ENCODE data around the gene SMARCB1.

The SMARCB1 gene

GRCh38 chr22:23804781-23805291 is 18.1 kb downstream of the SMARCB1 start:
- DNase-seq: no peak

DNA sequence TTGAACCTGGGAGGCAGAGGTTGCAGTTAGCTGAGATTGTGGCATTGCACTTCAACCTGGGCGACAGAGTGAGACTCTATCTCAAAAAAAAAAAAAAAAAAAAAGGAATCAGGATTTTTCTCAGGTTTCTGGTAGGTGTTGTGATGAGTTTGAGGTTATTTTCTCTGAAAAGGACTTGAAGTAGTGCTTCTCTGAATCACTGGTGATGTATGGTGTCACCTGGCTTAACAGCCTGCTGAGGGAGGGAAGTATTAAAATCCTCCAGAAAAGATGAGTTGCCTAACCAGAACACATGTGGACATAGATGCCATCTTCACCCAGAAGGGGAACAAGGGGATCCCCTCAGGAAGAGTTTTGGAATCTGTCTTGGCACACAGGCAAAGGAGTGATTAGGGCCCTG is 20.1 kb downstream of the SMARCB1 start:
- DNase-seq: peak; percentile 1

DNA sequence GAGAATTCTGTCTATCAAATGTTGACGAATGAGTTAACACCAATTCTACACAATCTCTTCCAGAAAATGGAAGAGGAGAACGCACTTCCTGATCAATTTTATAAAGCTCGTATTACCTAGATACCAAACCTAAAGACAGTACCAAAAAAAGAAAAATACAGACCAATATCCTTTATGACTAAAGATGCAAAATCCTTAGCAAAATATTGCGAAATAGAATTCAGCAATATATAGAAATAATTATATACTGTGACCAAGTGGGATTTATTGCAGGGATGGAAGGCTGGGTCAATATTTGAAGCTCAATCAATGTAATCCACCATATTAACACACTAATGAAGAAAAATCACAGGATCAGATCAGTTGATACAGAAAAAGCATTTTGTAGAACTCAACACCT is 25.6 kb downstream of the SMARCB1 start:
- no peak for DNase-seq

GRCh38 chr22:23815541-23816155 is 28.9 kb downstream of the SMARCB1 start:
- peak; percentile 6 for DNase-seq

DNA sequence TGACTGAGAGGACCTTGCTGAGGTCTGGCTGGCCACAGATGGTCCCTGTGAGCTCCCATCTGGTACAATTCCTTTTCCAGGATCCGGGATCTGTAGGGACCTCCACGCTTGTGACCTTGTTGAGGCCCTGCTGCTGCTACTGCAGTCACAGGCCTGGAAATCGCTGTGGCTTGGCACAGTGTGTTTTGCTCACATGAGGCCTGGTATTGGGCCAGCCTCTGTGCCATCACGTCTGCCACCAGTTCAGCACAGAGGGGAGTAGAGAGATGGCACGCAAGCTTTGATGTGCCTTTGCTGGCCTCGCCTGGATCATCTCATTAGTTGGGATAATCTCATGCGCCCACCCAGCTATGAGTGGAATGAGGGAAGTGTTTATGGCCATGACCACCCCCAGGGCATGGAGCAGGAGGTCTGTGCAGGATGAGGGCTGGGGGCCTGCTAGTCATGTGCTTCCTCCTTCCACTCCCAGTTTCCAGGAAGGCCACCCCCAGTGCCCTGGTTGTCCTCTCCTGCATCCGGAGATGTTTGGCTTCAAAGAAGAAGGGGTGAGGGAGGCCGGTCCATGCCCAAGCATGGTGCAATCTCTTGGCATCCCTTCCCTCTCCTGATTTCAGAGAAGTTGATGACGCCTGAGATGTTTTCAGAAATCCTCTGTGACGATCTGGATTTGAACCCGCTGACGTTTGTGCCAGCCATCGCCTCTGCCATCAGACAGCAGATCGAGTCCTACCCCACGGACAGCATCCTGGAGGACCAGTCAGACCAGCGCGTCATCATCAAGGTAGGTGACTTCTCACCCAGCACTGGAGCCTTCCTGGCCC is 29.6 kb downstream of the SMARCB1 start:
- peak; percentile 16 for DNase-seq

DNA sequence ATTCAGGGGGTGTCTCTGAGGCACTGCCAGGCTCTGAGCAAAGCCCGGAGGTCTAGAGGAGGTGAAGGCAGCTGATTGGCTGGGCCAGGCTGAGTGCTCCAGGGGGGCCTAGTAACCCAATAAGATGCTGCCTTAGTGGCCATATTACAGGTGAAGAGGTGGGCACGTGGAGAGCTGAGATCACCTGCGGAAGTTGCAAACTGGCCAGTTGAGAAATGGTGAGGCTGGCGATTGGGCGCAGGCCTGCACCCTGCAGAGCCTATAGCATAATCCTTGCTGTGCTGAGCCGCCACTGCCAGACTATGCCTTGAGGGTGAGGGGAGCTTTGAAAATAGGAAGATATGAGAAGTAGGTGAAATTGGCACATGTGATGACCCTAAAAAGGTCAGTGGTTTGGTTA is 30.4 kb downstream of the SMARCB1 start:
- peak; percentile 0 for DNase-seq

DNA sequence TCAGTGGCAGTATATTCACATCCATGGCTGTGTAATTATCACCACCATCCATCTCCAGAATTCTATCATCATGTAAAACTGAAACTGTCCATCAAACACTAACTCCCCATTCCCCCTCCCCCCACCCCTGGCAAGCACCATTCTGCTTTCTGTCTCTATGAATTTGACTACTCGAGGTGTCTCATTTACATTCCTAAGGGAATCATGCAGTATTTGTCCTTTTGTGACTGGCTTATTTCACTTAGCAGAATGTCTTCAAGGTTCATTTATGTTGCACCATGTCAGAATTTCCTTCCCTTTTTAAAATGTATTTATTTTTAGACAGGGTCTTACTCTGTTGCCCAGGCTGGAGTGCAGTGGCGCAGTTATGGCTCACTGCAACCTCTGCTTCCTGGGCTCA is 31.8 kb downstream of the SMARCB1 start:
- no peak for DNase-seq

- peak; percentile 7 for DNase-seq
Observed at GRCh38 chr22:23820748-23821211, 34.0 kb downstream of the SMARCB1 start.

DNA sequence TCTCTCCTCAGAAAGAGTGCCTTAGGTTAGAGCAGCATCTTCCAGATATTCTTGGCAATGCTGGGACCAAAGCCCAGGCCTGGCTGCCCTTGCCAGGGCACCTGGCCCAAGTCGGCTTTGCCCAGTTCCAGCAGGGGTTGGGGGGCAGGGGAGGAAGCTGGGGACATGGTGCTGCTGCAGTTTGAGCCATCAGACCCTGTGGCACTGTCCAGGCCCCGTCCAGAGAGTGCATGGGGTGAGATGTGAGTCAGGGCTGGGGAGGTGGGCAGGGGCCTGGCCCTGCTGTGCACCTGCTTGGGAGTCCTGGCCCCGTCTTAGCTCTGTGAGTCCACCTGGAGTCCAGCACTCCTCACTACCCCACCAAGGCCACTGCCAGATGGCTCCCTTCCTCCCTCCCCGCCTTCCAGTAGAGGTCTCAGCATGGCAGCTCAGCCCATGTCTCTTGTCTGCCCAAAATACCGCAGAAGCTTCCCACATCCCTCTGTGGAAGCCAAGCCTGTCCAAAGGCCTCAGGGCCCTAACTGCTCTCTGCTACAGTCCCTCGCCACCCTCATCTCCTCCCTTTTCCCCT is 35.4 kb downstream of the SMARCB1 start:
- peak; percentile 20 for DNase-seq

DNA sequence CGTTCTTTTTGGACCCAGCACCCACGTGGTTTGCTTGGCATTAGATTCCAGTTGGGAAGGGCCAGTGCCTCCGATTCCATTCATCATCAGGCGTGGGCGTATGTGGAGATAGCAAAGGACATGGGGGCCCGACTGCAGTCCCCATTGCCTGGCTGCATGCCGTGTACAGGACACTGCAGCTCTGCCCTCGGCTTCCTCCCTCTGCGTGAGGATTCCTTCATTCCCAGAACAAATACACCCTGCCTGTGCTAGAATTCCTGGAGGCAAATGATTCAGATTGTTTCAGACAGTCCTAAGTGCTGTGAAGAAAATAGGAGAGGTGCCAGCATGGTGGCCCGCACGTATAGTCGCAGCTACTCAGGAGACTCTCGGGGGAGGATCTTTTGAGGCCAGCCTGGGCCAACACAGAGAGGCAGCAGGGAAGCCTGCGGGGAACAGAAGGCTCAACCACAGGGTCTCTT is 36.6 kb downstream of the SMARCB1 start:
- DNase-seq: peak; percentile 10

DNA sequence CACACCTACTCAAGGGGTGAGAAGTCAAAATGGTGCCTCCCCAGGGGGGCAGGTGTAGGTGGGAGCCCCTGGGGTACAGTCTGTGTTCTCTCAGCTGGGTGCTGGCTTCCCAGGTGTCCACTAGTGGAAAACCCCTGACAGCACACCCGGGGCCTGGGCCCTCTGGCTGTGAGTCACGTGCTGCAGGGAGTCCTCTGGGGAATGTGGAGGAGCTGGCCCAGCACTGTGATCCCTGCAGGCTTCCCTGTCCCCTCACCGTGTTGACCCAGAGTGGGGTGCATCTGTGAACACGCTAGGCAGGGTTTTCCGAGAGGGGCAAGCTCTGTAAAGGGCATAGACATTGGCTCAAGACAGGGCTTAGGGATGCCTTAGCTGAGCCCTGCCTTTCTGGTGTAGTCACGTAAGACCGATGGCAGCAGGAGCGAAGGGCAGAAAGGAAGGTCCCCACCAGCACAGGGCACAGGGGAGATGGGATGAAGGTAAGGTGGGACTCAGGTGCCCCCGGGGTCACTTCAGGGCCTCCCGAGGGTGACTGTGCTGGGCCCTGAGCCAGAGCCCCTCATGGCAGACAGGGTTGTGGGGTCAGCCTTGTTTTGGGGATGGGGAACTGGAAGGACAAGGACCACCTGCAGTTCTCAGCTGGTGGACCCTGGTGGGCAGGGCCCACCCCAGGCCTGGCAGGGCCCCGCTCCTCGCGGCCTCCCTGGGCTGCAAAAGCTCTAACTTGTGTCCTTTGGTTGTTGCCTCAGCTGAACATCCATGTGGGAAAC is 37.9 kb downstream of the SMARCB1 start:
- peak; percentile 12 for DNase-seq

GRCh38 chr22:23825246-23825905 is 38.6 kb downstream of the SMARCB1 start:
- DNase-seq: peak; percentile 6

DNA sequence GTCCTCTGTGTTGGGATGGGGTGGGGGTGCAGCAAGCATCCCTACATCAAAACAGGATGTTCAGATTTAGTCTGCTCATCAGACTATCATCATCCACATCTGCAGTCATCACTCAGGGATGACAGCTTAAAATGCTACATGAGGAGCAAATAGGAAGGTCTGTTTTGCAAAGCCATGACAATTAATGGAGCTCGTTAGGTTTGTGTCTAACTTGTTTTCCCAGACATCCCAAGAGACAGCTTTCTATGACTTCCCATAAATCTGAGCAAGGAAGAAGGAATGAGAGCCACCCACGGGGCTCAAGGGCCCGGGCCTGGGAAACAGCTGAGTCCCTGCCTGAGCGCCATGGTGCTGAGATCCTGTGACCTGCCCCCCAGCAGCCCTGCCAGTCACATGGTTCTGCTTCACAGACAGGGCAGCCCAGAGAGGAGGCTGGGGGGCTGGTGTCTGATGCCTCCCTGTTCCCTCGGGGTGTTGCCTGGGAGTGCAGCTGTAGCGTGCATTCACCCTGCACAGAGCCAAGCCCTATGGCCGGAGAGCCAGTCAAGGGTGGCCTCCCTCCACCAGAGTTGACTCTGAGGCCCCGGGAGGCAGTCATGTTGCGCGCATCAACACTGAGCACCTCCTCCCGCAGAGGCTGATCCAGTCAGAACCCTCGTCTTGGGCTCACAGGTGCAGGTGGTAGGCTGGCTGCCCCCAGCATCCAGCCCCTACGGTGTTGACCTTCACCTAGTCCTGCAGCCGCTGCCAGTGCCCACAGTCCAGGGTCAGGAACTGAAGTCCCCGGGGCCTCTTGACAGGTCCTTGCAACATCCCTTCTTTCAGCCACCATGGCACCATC is 40.0 kb downstream of the SMARCB1 start:
- DNase-seq: peak; percentile 25

GRCh38 chr22:23827351-23827995 is 40.7 kb downstream of the SMARCB1 start:
- DNase-seq: peak; percentile 15

GRCh38 chr22:23828800-23829680 is 42.3 kb downstream of the SMARCB1 start:
- peak; percentile 12 for DNase-seq

DNA sequence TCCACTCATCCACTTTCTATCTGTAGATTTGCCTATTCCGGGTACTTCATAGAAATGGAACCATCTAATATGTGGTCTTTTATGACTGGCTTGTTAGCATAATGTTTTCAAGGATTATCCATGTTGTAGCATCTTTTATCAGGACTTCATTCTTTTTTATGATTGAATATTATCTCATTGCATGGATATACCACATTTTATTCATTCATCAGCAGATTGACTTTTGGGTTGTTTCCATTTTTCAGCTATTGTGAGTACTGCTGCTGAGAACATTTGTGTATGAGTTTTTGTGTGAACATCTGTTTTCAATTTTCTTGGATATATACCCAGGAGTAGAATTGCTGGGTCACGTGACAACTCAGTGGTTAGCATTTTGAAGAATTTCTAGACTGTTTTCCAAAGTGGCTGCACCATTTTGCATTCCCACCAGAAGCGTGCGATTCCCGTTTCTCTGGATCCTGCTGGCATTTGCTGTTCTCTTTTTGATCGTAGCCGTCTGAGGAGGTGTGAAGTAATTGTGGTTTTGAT is 43.1 kb downstream of the SMARCB1 start:
- DNase-seq: peak; percentile 32

GRCh38 chr22:23831261-23831660 is 44.5 kb downstream of the SMARCB1 start:
- peak; percentile 16 for DNase-seq

GRCh38 chr22:23831781-23832180 is 45.0 kb downstream of the SMARCB1 start:
- peak; percentile 21 for DNase-seq
